ENCODE measurements around the gene ZNF561. TPM values are rescaled to one million over a fixed set of nuclear protein-coding genes. Genes with fewer than 3 reads are reported as not detected.

ZNF561 gene
- total RNA-seq (2021; ENCODE audit: unreplicated experiment) (15.9 TPM), Bru-seq, nascent RNA (percentile 70 among the genes with signal in this experiment), BruChase-seq, experiment 1, labeled RNA remaining after a 2-hour chase (percentile 82 among the genes with signal in this experiment), BruChase-seq, experiment 2, labeled RNA remaining after a 6-hour chase (percentile 66 among the genes with signal in this experiment)
- 9.9 TPM for polyA plus RNA-seq (2012; ENCODE audit: insufficient read length)
- long read RNA-seq, full-length matches to known transcripts: 3 of 12 reads
- long read RNA-seq, partial matches to known transcripts: 1 of 12 reads
- long read RNA-seq, other reads (novel, unspliced or antisense): 8 of 12 reads

GRCh38 chr19:9621156-9622037, at the start of gene ZNF561:
ZNF561 (minus strand) TSS chr19:9621232; CDS start chr19:9619456, 1,776 bp downstream.
- ATAC-seq (peak; percentile 95), DNase-seq (ENCODE audit: low read depth, low spot score) (no peak)
- Histone ChIP-seq H3K9me3 (ENCODE audit: control insufficient read depth, insufficient read depth, low read depth, low read length) (no peaks in the 10 kb centered on the region), H3K36me3 (ENCODE audit: control insufficient read depth, insufficient read depth, low read length) (peaks cover 6% of the 10 kb centered on the region; the same call in 1 of the 2 replicates), H3K4me3 (ENCODE audit: low read depth in 2 of 2, low read length in 2 of 2) (peak within 1 kb of the TSS; percentile 87 to 88), H3K27me3 (ENCODE audit: control insufficient read depth, insufficient read depth, low read length) (no peaks in the 10 kb centered on the region), H3K27ac (ENCODE audit: low read length) (peak within 1 kb of the TSS; percentile 97), H3K4me1 (ENCODE audit: control insufficient read depth, insufficient read depth, low read length) (no peaks in the 10 kb centered on the region)
- BruUV-seq (replicated peaks): TSS peak; percentile 98
- TF ChIP-seq POLR2AphosphoS5 (IDR thresholded peaks at IDR 0.05; ENCODE audit: low read depth, low read length): peak; percentile 47; the same call in 1 of the 2 replicates
- no peak for TF ChIP-seq SIN3A (IDR thresholded peaks at IDR 0.05; ENCODE audit: borderline replicate concordance, insufficient read depth, low read depth, low read length)
- in situ Hi-C loops (cut with HindIII; ENCODE audit: low pct_unique_long_range_greater_than_20kb, low sequenced_read_pairs) (no loop called here), intact Hi-C loops (cut with micrococcal nuclease; ENCODE audit: unreplicated experiment) (no loop called here)
- ChIA-PET CTCF (no interaction called here), POLR2A (no interaction called here)

DNA sequence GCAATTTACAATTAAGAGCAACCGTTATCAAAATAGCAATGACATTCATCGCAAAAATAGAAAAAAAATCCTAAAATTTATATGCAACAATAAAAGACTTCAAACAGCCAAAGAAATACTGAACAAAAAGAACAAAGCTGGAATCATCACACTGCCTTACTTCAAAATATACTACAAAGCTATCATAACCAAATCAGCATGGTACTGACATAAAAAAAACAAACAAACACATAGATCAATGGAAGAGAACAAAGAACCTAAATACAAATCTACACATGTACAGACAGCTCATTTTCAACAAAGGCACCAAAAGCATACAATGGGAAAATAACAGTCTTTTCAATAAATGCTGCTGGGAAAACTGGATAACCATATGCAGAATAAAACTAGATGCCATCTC, 47.5 kb upstream of the ZNF561 start:
- ChIA-PET POLR2A (interaction anchor here (0.7 kb wide), 1 partner anchor 35 kb away, joined by 4 read pairs; no protein-coding TSS in a partner anchor), CTCF (no interaction called here)
- intact Hi-C loops (cut with micrococcal nuclease; ENCODE audit: unreplicated experiment): no loop called here
- Histone ChIP-seq H3K4me1 (ENCODE audit: control insufficient read depth, insufficient read depth, low read length) (no peaks in the 10 kb centered on the region), H3K27ac (ENCODE audit: low read length) (no peak overlapping the region), H3K36me3 (ENCODE audit: control insufficient read depth, insufficient read depth, low read length) (no peaks in the 10 kb centered on the region), H3K27me3 (ENCODE audit: control insufficient read depth, insufficient read depth, low read length) (no peaks in the 10 kb centered on the region), H3K9me3 (ENCODE audit: control insufficient read depth, insufficient read depth, low read depth, low read length) (peaks cover 41% of the 10 kb centered on the region; the same call in 1 of the 2 replicates), H3K4me3 (ENCODE audit: low read depth in 2 of 2, low read length in 2 of 2) (no peak overlapping the region)
- DNase-seq (ENCODE audit: low read depth, low spot score): no peak
- TF ChIP-seq SIN3A (IDR thresholded peaks at IDR 0.05; ENCODE audit: borderline replicate concordance, insufficient read depth, low read depth, low read length) (no peak), TCF7L2 (IDR thresholded peaks at IDR 0.05; ENCODE audit: low read depth, low read length) (no peak), CTCF (IDR thresholded peaks at IDR 0.05) (no peak), POLR2AphosphoS5 (IDR thresholded peaks at IDR 0.05; ENCODE audit: low read depth, low read length) (no peak)
- TF ChIP-seq, protein P1, sequence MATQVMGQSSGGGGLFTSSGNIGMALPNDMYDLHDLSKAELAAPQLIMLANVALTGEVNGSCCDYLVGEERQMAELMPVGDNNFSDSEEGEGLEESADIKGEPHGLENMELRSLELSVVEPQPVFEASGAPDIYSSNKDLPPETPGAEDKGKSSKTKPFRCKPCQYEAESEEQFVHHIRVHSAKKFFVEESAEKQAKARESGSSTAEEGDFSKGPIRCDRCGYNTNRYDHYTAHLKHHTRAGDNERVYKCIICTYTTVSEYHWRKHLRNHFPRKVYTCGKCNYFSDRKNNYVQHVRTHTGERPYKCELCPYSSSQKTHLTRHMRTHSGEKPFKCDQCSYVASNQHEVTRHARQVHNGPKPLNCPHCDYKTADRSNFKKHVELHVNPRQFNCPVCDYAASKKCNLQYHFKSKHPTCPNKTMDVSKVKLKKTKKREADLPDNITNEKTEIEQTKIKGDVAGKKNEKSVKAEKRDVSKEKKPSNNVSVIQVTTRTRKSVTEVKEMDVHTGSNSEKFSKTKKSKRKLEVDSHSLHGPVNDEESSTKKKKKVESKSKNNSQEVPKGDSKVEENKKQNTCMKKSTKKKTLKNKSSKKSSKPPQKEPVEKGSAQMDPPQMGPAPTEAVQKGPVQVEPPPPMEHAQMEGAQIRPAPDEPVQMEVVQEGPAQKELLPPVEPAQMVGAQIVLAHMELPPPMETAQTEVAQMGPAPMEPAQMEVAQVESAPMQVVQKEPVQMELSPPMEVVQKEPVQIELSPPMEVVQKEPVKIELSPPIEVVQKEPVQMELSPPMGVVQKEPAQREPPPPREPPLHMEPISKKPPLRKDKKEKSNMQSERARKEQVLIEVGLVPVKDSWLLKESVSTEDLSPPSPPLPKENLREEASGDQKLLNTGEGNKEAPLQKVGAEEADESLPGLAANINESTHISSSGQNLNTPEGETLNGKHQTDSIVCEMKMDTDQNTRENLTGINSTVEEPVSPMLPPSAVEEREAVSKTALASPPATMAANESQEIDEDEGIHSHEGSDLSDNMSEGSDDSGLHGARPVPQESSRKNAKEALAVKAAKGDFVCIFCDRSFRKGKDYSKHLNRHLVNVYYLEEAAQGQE (IDR thresholded peaks at IDR 0.05; ENCODE audit: insufficient read depth in 1 of 2, low read depth in 2 of 2, low read length in 1 of 2): no peak
- in situ Hi-C loops (cut with HindIII; ENCODE audit: low pct_unique_long_range_greater_than_20kb, low sequenced_read_pairs): no loop called here
- no peak for ATAC-seq
- no TSS peak for BruUV-seq (replicated peaks)
